Activated naive CD8-positive, alpha-beta T cell treated with anti-CD3 and anti-CD28 coated beads, Interleukin-2, amount 50 U/mL, for 24 hours (primary cell): ENCODE measurements around the gene EXD3.
"Not testable (repeated sequence)": the region's sequence is repeated elsewhere in the genome, so short reads cannot be mapped to it uniquely, and the experiment has no call there.

Experiments
- ATAC-seq: fragments of 150-1000 bp; cut with Tn5 transposase; one replicate; pipeline ENCODE4 v1.10.0; 2021
- DNase-seq: peaks from one replicate; pipeline ENCODE4 v3.0.0; 2021
- H3K27ac Mint-ChIP-seq: one replicate; pipeline ENCODE4 v1.8.0; 2021; ENCODE audit warnings: mild to moderate bottlenecking, mixed read lengths
- H3K27me3 Mint-ChIP-seq: one replicate; pipeline ENCODE4 v1.8.0; 2021; ENCODE audit warnings: mixed read lengths
- H3K36me3 Mint-ChIP-seq: one replicate; pipeline ENCODE4 v1.8.0; 2021; ENCODE audit warnings: low read depth, mixed read lengths
- H3K4me1 Mint-ChIP-seq: one replicate; pipeline ENCODE4 v1.8.0; 2021; ENCODE audit warnings: mixed read lengths
- H3K4me3 Mint-ChIP-seq: one replicate; pipeline ENCODE4 v1.8.0; 2021; ENCODE audit warnings: mild to moderate bottlenecking, moderate library complexity, mixed read lengths
- H3K9me3 Mint-ChIP-seq: one replicate; pipeline ENCODE4 v1.8.0; 2021; ENCODE audit warnings: mixed read lengths

EXD3 gene

DNA sequence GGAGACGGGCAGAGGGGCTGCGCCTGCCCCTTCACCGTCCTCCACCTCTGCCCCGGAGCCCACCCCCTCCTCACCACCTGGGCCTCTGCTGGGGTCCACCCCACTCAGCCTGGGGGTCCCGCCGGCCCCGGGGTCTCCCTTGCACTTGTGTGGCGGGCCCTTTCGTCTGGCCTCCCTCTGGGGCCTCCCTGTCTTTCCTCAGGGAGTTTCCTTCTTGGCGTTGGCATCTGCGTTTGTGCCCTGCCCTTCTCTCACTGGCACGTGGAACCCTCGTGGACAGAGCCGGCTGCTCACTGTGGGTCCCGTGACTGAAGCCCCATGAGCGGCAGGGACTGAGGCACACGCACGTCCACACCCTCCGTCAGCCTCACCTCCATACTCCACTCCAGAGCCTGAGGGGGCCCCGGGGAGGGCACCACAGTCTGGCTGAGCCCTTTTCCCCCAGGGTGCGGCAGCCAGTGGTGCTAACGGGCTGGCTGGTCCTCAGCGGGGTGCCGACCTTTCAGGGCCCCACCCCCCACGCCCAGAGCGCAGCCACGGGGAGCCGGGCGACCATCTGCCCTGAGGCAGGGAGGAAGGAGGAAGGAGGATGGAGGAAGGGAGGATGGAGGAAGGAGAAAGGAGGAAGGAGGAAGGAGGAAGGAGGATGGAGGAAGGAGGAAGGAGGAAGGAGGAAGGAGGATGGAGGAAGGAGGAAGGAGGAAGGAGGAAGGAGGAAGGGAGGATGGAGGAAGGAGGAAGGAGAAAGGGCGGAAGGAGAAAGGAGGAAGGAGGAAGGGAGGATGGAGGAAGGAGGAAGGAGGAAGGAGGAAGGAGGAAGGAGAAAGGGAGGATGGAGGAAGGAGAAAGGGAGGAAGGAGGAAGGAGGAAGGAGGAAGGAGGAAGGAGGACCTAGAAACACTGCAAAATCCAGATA lies 67.9 kb downstream of the EXD3 start:
- Mint-ChIP-seq H3K27me3 (no peaks in the 10 kb centered on the region), H3K27ac (no peak overlapping the region), H3K4me1 (no peaks in the 10 kb centered on the region), H3K9me3 (peaks cover 5% of the 10 kb centered on the region), H3K36me3 (peaks cover 6% of the 10 kb centered on the region), H3K4me3 (no peak overlapping the region)
- ATAC-seq, result no peak
- DNase-seq, result no peak

GRCh38 chr9:137354153-137354844 lies 68.7 kb downstream of the EXD3 start:
- Mint-ChIP-seq H3K27me3 (no peaks in the 10 kb centered on the region), H3K4me1 (no peaks in the 10 kb centered on the region), H3K27ac (no peak overlapping the region), H3K9me3 (peaks cover 5% of the 10 kb centered on the region), H3K4me3 (no peak overlapping the region), H3K36me3 (peaks cover 6% of the 10 kb centered on the region)
- DNase-seq (no peak), ATAC-seq (no peak)

- H3K36me3 Mint-ChIP-seq, result peaks cover 4% of the 10 kb centered on the region
- peaks cover 5% of the 10 kb centered on the region for H3K9me3 Mint-ChIP-seq
- H3K4me1 Mint-ChIP-seq, result no peaks in the 10 kb centered on the region
- H3K4me3 Mint-ChIP-seq, result no peak overlapping the region
- no peak overlapping the region for H3K27ac Mint-ChIP-seq
- no peaks in the 10 kb centered on the region for H3K27me3 Mint-ChIP-seq
- DNase-seq (no peak), ATAC-seq (no peak)
Observed at GRCh38 chr9:137353223-137354152, 69.5 kb downstream of the EXD3 start.

DNA sequence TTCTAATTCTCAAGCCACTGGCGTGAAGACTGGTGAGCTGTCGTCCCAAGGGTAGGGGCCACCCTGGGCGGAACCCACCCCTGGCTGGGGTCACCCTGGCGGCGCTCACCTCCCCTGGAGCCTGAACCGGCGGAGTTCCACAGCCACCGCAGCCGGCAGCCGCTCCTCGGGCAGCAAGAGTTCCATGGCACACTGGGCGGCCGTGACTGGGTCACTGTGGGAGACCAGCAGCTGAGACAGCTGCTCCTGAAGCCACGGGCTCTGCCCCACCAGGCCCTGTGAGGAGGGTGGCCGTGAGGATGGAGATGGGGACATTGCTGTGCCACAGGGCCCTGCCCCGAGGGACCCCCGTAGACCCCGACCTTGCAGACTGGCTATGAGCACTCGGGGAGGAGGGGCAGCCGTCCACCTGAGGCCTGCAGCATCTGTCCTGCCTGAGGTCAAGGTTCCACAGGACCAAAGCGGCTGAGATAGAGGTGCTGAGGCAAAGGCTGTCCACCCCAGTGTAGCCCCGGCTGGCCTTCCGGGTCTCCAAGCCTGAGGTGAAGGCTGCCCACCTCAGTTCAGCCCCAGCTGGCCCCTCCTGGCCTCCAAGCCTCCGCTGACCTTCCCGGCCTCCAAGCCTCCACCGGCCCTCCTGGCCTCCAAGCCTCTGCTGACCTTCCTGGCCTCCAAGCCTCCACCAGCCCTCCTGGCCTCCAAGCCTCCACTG lies 70.3 kb downstream of the EXD3 start:
- Mint-ChIP-seq H3K36me3 (peaks cover 3% of the 10 kb centered on the region), H3K27ac (no peak overlapping the region), H3K4me3 (no peak overlapping the region), H3K4me1 (no peaks in the 10 kb centered on the region), H3K27me3 (no peaks in the 10 kb centered on the region), H3K9me3 (peaks cover 5% of the 10 kb centered on the region)
- ATAC-seq (no peak), DNase-seq (no peak)

DNA sequence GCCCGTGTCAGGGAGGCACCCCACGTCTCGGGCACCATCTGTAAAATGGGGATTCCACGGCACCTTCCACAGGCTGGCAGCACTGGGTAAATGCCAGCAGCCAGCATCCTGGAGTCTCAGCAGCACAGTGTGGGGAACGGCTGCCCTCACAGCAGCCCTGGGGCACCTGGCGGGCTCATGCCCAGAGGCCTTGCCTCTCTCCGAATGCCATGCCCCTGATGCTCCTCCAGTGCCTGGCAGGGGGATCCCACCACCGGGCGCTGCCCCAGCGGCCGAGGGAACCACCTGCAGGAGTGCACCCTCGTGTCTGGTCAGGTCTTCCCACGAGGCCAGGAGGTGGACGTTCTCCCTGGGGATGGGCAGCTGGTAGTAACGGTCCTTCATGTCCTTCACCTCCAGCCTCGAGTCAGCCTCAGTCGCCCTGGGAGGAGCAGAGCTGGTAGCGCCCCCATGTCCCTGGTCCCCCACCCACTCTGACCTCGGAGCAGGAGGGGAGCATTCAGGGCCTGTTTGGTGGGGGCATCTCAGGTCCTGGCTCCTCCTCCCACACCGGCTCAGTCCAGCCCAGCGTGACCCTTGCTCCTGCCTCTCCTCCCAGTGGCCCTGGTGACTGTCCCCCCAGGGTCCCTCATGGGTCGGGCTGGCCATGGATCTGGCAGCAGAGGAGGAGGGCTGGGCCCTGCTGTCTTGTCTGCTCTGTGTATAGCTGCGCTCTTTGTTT lies 71.0 kb downstream of the EXD3 start:
- H3K4me3 Mint-ChIP-seq, result no peak overlapping the region
- DNase-seq (no peak), ATAC-seq (no peak)
- peaks cover 4% of the 10 kb centered on the region for H3K36me3 Mint-ChIP-seq
- H3K27ac Mint-ChIP-seq, result no peak overlapping the region
- no peaks in the 10 kb centered on the region for H3K9me3 Mint-ChIP-seq
- H3K4me1 Mint-ChIP-seq, result no peaks in the 10 kb centered on the region
- no peaks in the 10 kb centered on the region for H3K27me3 Mint-ChIP-seq

GRCh38 chr9:137350696-137351584 lies 72.0 kb downstream of the EXD3 start:
- H3K27me3 Mint-ChIP-seq, result no peaks in the 10 kb centered on the region
- ATAC-seq (no peak), DNase-seq (no peak)
- no peaks in the 10 kb centered on the region for H3K4me1 Mint-ChIP-seq
- H3K4me3 Mint-ChIP-seq, result no peak overlapping the region
- H3K36me3 Mint-ChIP-seq, result peaks cover 6% of the 10 kb centered on the region
- no peak overlapping the region for H3K27ac Mint-ChIP-seq
- no peaks in the 10 kb centered on the region for H3K9me3 Mint-ChIP-seq

DNA sequence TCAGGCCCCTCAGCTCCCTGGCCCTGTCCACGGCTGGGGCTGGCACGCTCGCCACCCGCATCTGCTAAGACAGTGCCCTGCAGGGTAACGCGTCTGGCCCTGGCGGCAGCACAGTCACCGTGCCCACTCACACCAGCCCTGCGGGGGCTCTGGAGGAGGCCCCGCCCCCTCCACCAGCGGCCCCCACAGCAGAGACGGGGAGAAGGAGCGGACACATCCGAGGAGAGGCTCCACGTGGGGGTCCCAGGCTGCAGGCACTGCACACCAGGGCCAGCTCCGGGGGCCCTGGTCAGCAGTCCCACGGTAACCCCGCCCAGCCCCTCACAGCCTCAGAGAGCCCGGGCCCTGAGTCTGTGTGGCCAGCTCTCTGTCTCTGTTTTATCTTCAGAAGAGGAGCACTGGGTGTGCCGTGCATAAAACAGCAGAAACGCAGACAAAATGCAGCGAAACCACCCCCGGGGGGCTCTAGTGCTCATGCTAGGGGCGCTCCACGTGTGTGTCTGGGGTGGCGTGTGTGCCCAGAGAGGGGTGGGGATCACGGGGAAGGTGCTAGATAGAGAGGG lies 73.4 kb downstream of the EXD3 start:
- H3K27ac Mint-ChIP-seq, result no peak overlapping the region
- no peak overlapping the region for H3K4me3 Mint-ChIP-seq
- DNase-seq, result no peak
- H3K4me1 Mint-ChIP-seq, result no peaks in the 10 kb centered on the region
- H3K27me3 Mint-ChIP-seq, result no peaks in the 10 kb centered on the region
- no peak for ATAC-seq
- H3K9me3 Mint-ChIP-seq, result no peaks in the 10 kb centered on the region
- H3K36me3 Mint-ChIP-seq, result peaks cover 6% of the 10 kb centered on the region

DNA sequence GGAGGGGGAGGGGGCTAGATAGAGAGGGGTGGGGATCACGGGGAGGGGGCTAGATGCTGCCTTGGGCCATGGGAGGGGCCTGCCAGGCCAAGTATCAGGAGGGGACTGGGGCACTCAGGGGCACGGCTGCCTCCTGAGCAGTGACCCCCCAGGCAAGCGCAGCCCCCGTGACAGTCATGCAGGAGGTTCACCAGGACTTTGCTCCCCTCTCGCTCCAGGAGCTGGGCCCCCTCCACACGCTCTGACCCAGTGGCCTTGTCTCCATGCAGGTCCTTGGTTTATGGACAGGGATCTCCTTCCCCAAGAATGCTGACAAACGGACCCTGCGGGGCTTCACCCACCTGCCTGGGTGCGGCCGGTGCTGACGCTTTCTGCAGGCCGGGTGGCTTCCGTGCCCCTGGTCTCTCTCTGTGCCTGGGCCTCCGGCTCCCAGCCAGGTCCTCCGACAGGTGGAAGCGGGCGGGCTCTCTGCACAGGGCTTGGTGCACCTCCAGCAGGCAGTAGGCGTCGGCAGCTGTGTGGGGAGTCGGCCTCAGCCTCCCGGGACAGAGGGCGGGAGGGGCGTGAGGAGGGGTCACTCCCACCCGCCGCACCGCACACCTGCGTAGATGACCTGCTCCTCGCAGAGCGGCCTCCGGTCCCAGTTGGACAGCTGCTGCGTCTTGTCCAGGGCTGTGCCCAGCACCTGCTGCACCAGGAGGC lies 74.0 kb downstream of the EXD3 start:
- DNase-seq (no peak), ATAC-seq (no peak)
- H3K36me3 Mint-ChIP-seq, result peaks cover 6% of the 10 kb centered on the region
- H3K4me1 Mint-ChIP-seq, result no peaks in the 10 kb centered on the region
- H3K4me3 Mint-ChIP-seq, result no peak overlapping the region
- no peaks in the 10 kb centered on the region for H3K9me3 Mint-ChIP-seq
- H3K27me3 Mint-ChIP-seq, result no peaks in the 10 kb centered on the region
- H3K27ac Mint-ChIP-seq, result no peak overlapping the region

- ATAC-seq, result no peak
- Mint-ChIP-seq H3K4me3 (no peak overlapping the region), H3K9me3 (no peaks in the 10 kb centered on the region), H3K27me3 (no peaks in the 10 kb centered on the region), H3K27ac (no peak overlapping the region), H3K36me3 (peaks cover 6% of the 10 kb centered on the region), H3K4me1 (no peaks in the 10 kb centered on the region)
- no peak for DNase-seq
Observed at GRCh38 chr9:137347928-137348327, 75.0 kb downstream of the EXD3 start.

DNA sequence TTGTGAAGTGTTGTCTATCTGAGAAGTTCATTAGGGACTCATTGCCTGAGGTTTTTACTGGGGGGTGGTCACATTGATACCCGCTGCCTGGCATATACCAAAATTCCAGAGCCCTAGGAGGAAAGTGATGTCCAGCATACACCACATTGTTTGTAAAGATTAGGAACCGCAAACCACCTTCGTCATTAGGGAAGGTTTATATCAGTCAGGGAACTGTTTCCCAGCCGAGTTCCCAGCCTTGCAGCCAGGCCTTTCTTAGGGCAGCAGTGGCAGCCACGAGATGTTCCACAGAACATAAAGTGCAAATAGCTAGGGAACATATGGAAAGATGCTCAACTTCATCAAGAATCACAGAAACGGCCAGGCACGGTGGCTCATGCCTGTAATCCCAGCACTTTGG lies 80.5 kb downstream of the EXD3 start:
- Mint-ChIP-seq H3K36me3 (peaks cover 6% of the 10 kb centered on the region), H3K9me3 (no peaks in the 10 kb centered on the region), H3K4me1 (no peaks in the 10 kb centered on the region), H3K27ac (no peak overlapping the region), H3K4me3 (no peak overlapping the region), H3K27me3 (no peaks in the 10 kb centered on the region)
- no peak for DNase-seq
- ATAC-seq, result no peak

GRCh38 chr9:137341227-137341626 lies 81.7 kb downstream of the EXD3 start:
- Mint-ChIP-seq H3K9me3 (peaks cover 8% of the 10 kb centered on the region), H3K27me3 (no peaks in the 10 kb centered on the region), H3K4me1 (no peaks in the 10 kb centered on the region), H3K27ac (no peak overlapping the region), H3K36me3 (peaks cover 2% of the 10 kb centered on the region), H3K4me3 (no peak overlapping the region)
- no peak for DNase-seq
- ATAC-seq, result no peak

DNA sequence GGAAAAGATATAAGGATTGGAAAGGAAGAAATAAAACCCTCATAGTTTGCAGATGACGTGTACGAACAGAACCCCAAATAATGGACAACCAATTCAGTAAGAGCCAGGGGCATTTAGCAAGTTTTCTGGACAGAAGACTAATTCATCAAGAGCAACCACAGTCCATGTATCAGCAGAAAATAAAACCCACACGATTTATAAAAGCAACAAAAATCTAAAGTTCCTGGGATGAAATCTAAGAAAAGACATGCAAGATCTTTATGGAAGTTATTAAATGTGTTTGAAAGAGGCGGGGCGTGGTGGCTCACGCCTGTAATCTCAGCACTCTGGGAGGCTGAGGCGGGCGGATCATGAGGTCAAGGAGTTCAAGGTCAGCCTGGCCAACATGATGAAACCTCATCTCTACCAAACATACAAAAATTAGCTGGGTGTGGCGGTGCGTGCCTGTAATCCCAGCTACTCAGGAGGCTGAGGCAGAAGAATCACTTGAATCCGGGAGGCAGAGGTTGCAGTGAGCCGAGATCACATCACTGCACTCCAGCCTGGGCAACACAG lies 83.0 kb downstream of the EXD3 start:
- DNase-seq, H3K4me3 Mint-ChIP-seq, H3K36me3 Mint-ChIP-seq, ATAC-seq, H3K4me1 Mint-ChIP-seq, H3K27ac Mint-ChIP-seq, H3K27me3 Mint-ChIP-seq: not testable (repeated sequence)
- peaks cover 12% of the 10 kb centered on the region for H3K9me3 Mint-ChIP-seq
